OCI-LY3 (cell line): Measurements from ENCODE around the gene ZFAND3.

Source experiments
- H2AFZ ChIP-seq: fragments of 200-600, 300-600 bp; shearing (Covaris generic); 2 replicates; pipeline ENCODE4 v1.6.0; 2014; ENCODE audit warnings: antibody characterized with exemption, low read depth, low read length
- H3K27ac ChIP-seq: fragments of 200-600, 300-600 bp; sonication (generic); 2 replicates; pipeline ENCODE4 v1.5.1; 2014; ENCODE audit warnings: mild to moderate bottlenecking, low read length, moderate library complexity, mixed read lengths
- H3K27me3 ChIP-seq: fragments of 200-600, 300-600 bp; sonication (generic); 2 replicates; pipeline ENCODE4 v1.6.1; 2014; ENCODE audit warnings: low read depth, low read length, mixed read lengths
- H3K36me3 ChIP-seq: fragments of 200-600, 300-600 bp; sonication (generic); replicated peaks from 2 replicates; pipeline ENCODE3; 2014; ENCODE audit warnings: low read depth, low read length, mixed read lengths
- H3K4me1 ChIP-seq: fragments of 300-600, 200-600 bp; sonication (generic); 2 replicates; pipeline ENCODE4 v1.6.1; 2014; ENCODE audit warnings: low read length, mixed read lengths
- H3K4me2 ChIP-seq: fragments of 200-600, 300-600 bp; sonication (generic); 2 replicates; pipeline ENCODE4 v1.6.1; 2014; ENCODE audit warnings: low read length, mixed read lengths
- H3K4me3 ChIP-seq: fragments of 300-600, 200-600 bp; sonication (generic); 2 replicates; pipeline ENCODE4 v1.5.1; 2014; ENCODE audit warnings: antibody characterized with exemption, mild to moderate bottlenecking, low read length, moderate library complexity
- H3K79me2 ChIP-seq: fragments of 300-600, 200-600 bp; shearing (Covaris generic); 2 replicates; pipeline ENCODE4 v1.6.1; 2014; ENCODE audit warnings: mild to moderate bottlenecking, low read length, mixed read lengths
- H3K9ac ChIP-seq: fragments of 300-600, 200-600 bp; shearing (Covaris generic); 2 replicates; pipeline ENCODE4 v1.6.0; 2014; ENCODE audit warnings: mild to moderate bottlenecking, low read length, moderate library complexity
- H3K9me3 ChIP-seq: fragments of 200-600, 300-600 bp; shearing (Covaris generic); 2 replicates; pipeline ENCODE4 v1.6.1; 2014; ENCODE audit warnings: low read length, mixed read lengths; ENCODE audit not compliant: insufficient read depth
- H4K20me1 ChIP-seq: fragments of 200-600, 300-600 bp; sonication (generic); 2 replicates; pipeline ENCODE4 v1.6.1; 2016; ENCODE audit warnings: low read length, mixed read lengths; ENCODE audit not compliant: insufficient read depth
- EZH2phosphoT487 ChIP-seq: fragments of 200-600 bp; shearing (Covaris generic); IDR thresholded peaks from 2 replicates; pipeline ENCODE4 v1.6.1; 2018; ENCODE audit warnings: antibody characterized with exemption, mixed run types, low read depth
- TF ChIP-seq, protein P1 (sequence below): fragments of 200-600, 300-600 bp; sonication (generic); IDR thresholded peaks from 2 replicates; pipeline ENCODE4 v1.5.1; 2014; ENCODE audit warnings: antibody characterized with exemption, low read length, low read depth

The ZFAND3 gene

DNA sequence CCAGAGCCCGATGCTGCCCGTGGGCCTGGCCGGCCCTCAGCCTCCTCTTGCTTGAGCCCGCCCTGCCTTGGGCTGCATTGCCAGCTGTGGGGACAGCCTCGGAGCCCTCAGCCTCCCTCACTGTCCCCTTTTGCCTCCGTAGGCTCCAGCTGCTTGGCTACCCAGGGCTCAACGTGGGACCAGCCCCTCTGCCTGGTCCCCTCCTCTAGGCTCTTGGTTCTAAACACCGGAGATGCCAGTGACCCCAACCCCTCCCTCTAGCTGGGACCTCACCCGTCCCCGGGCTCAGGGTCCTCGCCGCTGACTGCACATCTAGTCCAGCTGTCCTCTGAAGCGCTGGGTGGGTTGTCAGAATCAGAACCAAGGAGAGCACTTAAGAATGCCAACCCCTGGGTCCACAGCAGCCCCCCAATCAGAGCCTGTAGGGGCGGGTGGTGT lies 345.2 kb downstream of the ZFAND3 start:
- Histone ChIP-seq H4K20me1 (no peaks in the 10 kb centered on the region), H2AFZ (no peak overlapping the region), H3K27me3 (no peaks in the 10 kb centered on the region), H3K4me1 (no peaks in the 10 kb centered on the region), H3K9ac (no peak overlapping the region), H3K79me2 (no peaks in the 10 kb centered on the region), H3K27ac (no peak overlapping the region), H3K4me3 (no peak overlapping the region), H3K36me3 (no peaks in the 10 kb centered on the region), H3K9me3 (no peaks in the 10 kb centered on the region), H3K4me2 (no peak overlapping the region)
- TF ChIP-seq, protein P1, sequence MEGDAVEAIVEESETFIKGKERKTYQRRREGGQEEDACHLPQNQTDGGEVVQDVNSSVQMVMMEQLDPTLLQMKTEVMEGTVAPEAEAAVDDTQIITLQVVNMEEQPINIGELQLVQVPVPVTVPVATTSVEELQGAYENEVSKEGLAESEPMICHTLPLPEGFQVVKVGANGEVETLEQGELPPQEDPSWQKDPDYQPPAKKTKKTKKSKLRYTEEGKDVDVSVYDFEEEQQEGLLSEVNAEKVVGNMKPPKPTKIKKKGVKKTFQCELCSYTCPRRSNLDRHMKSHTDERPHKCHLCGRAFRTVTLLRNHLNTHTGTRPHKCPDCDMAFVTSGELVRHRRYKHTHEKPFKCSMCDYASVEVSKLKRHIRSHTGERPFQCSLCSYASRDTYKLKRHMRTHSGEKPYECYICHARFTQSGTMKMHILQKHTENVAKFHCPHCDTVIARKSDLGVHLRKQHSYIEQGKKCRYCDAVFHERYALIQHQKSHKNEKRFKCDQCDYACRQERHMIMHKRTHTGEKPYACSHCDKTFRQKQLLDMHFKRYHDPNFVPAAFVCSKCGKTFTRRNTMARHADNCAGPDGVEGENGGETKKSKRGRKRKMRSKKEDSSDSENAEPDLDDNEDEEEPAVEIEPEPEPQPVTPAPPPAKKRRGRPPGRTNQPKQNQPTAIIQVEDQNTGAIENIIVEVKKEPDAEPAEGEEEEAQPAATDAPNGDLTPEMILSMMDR = no peak
- no peak for TF ChIP-seq EZH2phosphoT487

DNA sequence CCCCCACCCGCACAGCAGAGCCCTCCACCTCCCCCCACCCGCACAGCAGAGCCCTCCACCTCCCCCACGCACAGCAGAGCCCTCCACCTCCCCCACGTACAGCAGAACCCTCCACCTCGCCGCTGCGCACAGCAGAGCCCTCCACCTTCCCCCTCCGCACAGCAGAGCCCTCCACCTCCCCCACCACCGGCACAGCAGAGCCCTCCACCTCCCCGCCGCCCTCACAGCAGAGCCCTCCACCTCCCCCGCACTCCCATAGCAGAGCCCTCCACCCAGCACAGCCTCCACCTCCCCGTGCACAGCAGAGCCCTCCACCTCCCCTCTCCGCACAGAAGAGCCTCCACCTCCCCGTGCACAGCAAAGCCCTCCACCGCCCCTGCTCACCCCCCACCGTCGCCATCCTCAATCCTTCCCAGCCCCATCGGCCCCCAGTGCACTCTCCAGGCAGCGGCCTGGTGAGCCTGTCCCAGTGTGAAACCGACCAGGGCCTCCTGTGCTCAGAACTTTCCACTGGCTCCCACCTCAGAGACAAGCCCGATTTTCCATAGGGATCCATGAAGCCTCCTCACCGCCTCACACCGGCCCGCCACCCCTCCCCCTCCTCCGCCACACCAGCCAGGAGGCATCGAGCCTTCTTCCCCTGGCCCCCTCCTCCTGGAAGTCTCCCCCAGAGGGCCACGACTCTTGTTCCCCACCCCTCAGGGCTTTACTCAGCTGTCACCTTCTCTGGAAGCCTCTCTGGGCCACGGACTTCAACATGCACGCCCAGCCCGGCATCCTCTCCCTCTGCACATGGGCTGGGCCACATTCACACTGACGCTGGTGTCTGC lies 347.1 kb downstream of the ZFAND3 start:
- no peak overlapping the region for H3K27ac ChIP-seq
- no peaks in the 10 kb centered on the region for H3K27me3 ChIP-seq
- TF ChIP-seq EZH2phosphoT487 = no peak
- TF ChIP-seq, protein P1 = no peak
- H4K20me1 ChIP-seq = no peaks in the 10 kb centered on the region
- H3K4me1 ChIP-seq = no peaks in the 10 kb centered on the region
- no peaks in the 10 kb centered on the region for H3K36me3 ChIP-seq
- H3K9ac ChIP-seq = no peak overlapping the region
- no peak overlapping the region for H3K4me2 ChIP-seq
- no peak overlapping the region for H3K4me3 ChIP-seq
- H2AFZ ChIP-seq = no peak overlapping the region
- H3K79me2 ChIP-seq = no peaks in the 10 kb centered on the region
- H3K9me3 ChIP-seq = no peaks in the 10 kb centered on the region

DNA sequence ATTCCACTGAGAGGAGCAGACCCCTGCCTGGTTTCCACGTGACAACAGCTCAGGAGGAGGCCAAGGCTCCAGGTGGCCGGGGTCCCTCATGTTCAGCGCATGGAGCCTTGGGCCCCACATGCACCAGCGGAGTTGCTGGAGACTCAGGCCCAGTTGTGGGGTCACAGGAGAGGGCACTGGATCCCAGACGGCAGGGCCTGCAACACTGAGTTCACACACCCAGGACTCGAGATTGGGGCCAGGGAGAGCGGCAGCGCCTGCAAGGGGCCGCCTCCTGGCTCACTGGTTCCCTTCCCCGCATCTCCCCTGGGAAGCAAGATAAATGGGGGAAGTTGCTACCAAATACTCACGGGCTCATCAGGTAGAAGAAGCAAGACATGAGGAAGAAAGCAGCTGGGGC lies 348.1 kb downstream of the ZFAND3 start:
- Histone ChIP-seq H3K9ac (no peak overlapping the region), H3K79me2 (no peaks in the 10 kb centered on the region), H3K4me1 (no peaks in the 10 kb centered on the region), H3K36me3 (no peaks in the 10 kb centered on the region), H3K9me3 (no peaks in the 10 kb centered on the region), H3K4me3 (no peak overlapping the region), H4K20me1 (no peaks in the 10 kb centered on the region), H3K27me3 (no peaks in the 10 kb centered on the region), H3K4me2 (no peak overlapping the region), H2AFZ (no peak overlapping the region), H3K27ac (no peak overlapping the region)
- TF ChIP-seq, protein P1 = no peak
- no peak for TF ChIP-seq EZH2phosphoT487

DNA sequence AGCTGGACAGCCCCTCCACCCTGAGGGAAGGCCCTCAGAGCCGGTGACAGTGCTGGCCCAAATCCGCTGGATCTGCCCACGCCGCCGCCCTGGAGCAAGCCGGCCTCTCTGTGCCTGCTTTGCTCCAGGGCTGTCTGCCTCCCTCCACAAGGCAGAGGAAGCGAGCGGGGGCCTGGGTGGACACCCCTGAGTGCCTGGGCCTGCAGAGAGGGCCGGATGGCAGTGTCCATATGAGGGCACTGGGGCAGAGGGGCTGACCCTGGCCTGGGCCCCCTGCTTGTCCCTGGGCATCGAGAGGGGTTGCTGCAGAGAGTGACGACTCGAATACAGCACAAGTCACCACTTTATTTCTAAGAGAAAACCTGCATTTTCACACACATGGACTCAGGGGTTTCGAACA lies 348.6 kb downstream of the ZFAND3 start:
- H3K4me1 ChIP-seq = no peaks in the 10 kb centered on the region
- no peak for TF ChIP-seq EZH2phosphoT487
- TF ChIP-seq, protein P1 = no peak
- no peaks in the 10 kb centered on the region for H3K9me3 ChIP-seq
- no peak overlapping the region for H3K27ac ChIP-seq
- no peak overlapping the region for H2AFZ ChIP-seq
- H4K20me1 ChIP-seq = no peaks in the 10 kb centered on the region
- H3K4me3 ChIP-seq = no peak overlapping the region
- H3K27me3 ChIP-seq = no peaks in the 10 kb centered on the region
- H3K79me2 ChIP-seq = no peaks in the 10 kb centered on the region
- no peak overlapping the region for H3K9ac ChIP-seq
- no peaks in the 10 kb centered on the region for H3K36me3 ChIP-seq
- H3K4me2 ChIP-seq = no peak overlapping the region
